Stomach (tissue), 9 donors: ENCODE measurements around the gene DOCK4. TPM values are rescaled to one million over a fixed set of nuclear protein-coding genes. Genes with fewer than 3 reads are reported as not detected.

Source experiments
- DNase-seq, 2 donors: peaks; one replicate each; pipeline versions ENCODE4 v3.0.0 to v3.0.0-alpha.2; 2013 to 2019
- H3K27ac ChIP-seq, 5 donors: fragments of 200-600 bp in 4 of 5; sonication (generic) in 4 of 5; one replicate each; pipeline ENCODE4 v1.5.1; 2013 to 2019; ENCODE audit warnings: mild to moderate bottlenecking in 1 of 5, moderate library complexity in 1 of 5
- H3K27me3 ChIP-seq, 3 donors: fragments of 200-600 bp; sonication (generic); one replicate each; pipeline ENCODE4 v1.5.1; 2017 to 2019; ENCODE audit warnings: mixed run types in 1 of 3
- H3K36me3 ChIP-seq, 4 donors: fragments of 200-600 bp; sonication (generic); 1 replicate in 3 of 4; 2 replicates in 1 of 4; pipeline ENCODE4 v1.5.1; 2016 to 2019
- H3K4me1 ChIP-seq, 4 donors: fragments of 200-600 bp; sonication (generic); one replicate each; pipeline ENCODE4 v1.5.1; 2016 to 2019
- H3K4me3 ChIP-seq, 4 donors: fragments of 200-600 bp; sonication (generic) in 3 of 4; one replicate each; pipeline ENCODE4 v1.5.1; 2016 to 2019; ENCODE audit warnings: mild to moderate bottlenecking in 1 of 4
- H3K9me3 ChIP-seq, 4 donors: fragments of 200-600 bp; sonication (generic); one replicate each; pipeline ENCODE4 v1.5.1; 2016 to 2019
- EP300 ChIP-seq: sonication (generic); formaldehyde crosslinking; IDR thresholded peaks from one replicate; pipeline ENCODE4 v1.6.1; 2017; ENCODE audit warnings: antibody characterized with exemption
- POLR2A ChIP-seq, 4 donors: fragments of 450-650 bp; IDR thresholded peaks; one replicate each; pipeline ENCODE4 v1.6.1; 2016; ENCODE audit warnings: antibody characterized with exemption in 4 of 4, control low read depth in 2 of 4, mild to moderate bottlenecking in 1 of 4, moderate library complexity in 1 of 4
- POLR2AphosphoS5 ChIP-seq, 3 donors: sonication (generic); formaldehyde crosslinking; IDR thresholded peaks; one replicate each; pipeline ENCODE4 v1.6.1; 2016; ENCODE audit warnings: antibody characterized with exemption in 3 of 3
- WGBS, 5 donors: extraction: QIAGEN DNeasy Blood & Tissue Kit in 3 of 5; methylation state at CpG; one replicate each; pipeline versions ENCODE4 v1.1.5 to v1.1.7; 2013 to 2018; 5-methylcytosine and 5-hydroxymethylcytosine counted together
- intact Hi-C: fragments of 100-400 bp; cut with DNase I; formaldehyde crosslinking; loops from one replicate; pipeline ENCODE4 v1.15.1; 2023; ENCODE audit warnings: low total_unique reads
- polyA plus RNA-seq, 3 donors: library from polyadenylated mRNA; stranded (reverse); fragments of 200-250 nt; gene quantifications; one replicate each; pipeline ENCODE4 v1.2.3, GENCODE V29; 2013
- total RNA-seq, 5 donors: library from RNA; depleted of rRNA; stranded (reverse); fragments of >200 nt; gene quantifications; one replicate each; pipeline versions ENCODE4 v1.1.0 to v1.2.3, GENCODE V29; 2014 to 2016
- TF ChIP-seq, protein P1 (sequence below), 7 experiments: fragments of 450-650 bp in 4 of 7; fragments of 200-600 bp in 3 of 7; sonication (generic) in 3 of 7; IDR thresholded peaks; one replicate each; pipeline ENCODE4 v1.5.1; 2016 to 2019; ENCODE audit warnings: antibody characterized with exemption in 7 of 7, control low read depth in 2 of 7, mild to moderate bottlenecking in 1 of 7
- donor health status: healthy with polysubstance abuse.
- donor health status: Bipolar disorder and iron deficiency.
- donor health status: healthy.

Gene DOCK4
- total and polyA plus RNA-seq, 8 donors, result 1.1 to 54.9 (median 16.4) TPM

- peaks cover 0 to 3% (median 0%) of the 10 kb centered on the region in 4 donors for H3K4me1 ChIP-seq
- intact Hi-C loops, result no loop called here
- no peaks in the 10 kb centered on the region for H3K36me3 ChIP-seq
- WGBS, 5 donors, result 62 to 85% (median 75%) methylated on average over 2 of the region's 2 CpGs
- TF ChIP-seq POLR2AphosphoS5 (IDR thresholded peaks at IDR 0.05), result no peak
- TF ChIP-seq, protein P1, sequence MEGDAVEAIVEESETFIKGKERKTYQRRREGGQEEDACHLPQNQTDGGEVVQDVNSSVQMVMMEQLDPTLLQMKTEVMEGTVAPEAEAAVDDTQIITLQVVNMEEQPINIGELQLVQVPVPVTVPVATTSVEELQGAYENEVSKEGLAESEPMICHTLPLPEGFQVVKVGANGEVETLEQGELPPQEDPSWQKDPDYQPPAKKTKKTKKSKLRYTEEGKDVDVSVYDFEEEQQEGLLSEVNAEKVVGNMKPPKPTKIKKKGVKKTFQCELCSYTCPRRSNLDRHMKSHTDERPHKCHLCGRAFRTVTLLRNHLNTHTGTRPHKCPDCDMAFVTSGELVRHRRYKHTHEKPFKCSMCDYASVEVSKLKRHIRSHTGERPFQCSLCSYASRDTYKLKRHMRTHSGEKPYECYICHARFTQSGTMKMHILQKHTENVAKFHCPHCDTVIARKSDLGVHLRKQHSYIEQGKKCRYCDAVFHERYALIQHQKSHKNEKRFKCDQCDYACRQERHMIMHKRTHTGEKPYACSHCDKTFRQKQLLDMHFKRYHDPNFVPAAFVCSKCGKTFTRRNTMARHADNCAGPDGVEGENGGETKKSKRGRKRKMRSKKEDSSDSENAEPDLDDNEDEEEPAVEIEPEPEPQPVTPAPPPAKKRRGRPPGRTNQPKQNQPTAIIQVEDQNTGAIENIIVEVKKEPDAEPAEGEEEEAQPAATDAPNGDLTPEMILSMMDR (IDR thresholded peaks at IDR 0.05), result no peak
- TF ChIP-seq POLR2A (IDR thresholded peaks at IDR 0.05), result no peak
- no peak for TF ChIP-seq EP300
- H3K9me3 ChIP-seq, result no peaks in the 10 kb centered on the region
- no peak overlapping the region for H3K4me3 ChIP-seq
- peak in 1 of 2 donors; percentile 15 for DNase-seq
- H3K27ac ChIP-seq, result no peak overlapping the region
- no peaks in the 10 kb centered on the region for H3K27me3 ChIP-seq
Observed at GRCh38 chr7:112023282-112023681, 182.9 kb downstream of the DOCK4 start.

- TF ChIP-seq EP300, result no peak
- peak in 1 of 2 donors; percentile 16 for DNase-seq
- no peak overlapping the region for H3K27ac ChIP-seq
Observed at GRCh38 chr7:112022128-112022527, 184.1 kb downstream of the DOCK4 start.

DNA sequence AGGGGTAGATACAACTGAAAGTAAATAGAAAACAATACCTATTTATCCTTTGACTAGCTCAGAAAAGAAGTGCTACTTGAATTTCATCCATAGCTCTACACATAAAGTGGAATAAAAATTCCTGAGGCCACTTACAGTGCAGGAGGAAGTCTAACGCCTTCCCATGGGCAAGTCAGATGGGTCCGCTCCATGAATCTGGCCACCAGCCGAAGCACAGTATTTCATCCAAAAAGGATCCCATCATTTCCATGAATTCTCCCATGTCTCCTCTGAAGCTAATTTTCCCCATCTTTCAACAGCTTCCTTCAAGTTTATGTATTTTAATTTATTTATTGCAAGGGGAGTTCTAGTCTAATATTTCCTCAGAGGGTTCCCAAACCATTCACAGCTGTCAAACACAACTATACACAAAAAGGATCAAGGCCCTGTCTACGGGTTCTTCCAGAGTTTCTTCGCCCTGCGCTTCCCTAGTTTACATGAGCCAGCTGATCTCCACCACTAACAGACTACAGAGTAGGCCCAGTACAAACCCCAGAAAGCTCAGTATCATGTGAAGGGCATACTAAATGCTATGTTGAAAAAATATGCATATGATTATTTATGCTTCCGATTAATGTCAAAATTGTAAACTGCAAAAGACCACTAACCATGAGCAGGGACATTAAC, 184.7 kb downstream of the DOCK4 start:
- WGBS, 5 donors, result 73 to 87% (median 81%) methylated on average over 7 of the region's 7 CpGs
- Histone ChIP-seq H3K27ac (peak overlapping the region in 1 of 5 donors; percentile 0), H3K27me3 (no peaks in the 10 kb centered on the region), H3K9me3 (no peaks in the 10 kb centered on the region), H3K36me3 (no peaks in the 10 kb centered on the region), H3K4me1 (peaks cover 0 to 4% (median 0%) of the 10 kb centered on the region in 4 donors), H3K4me3 (no peak overlapping the region)
- DNase-seq, result peak in 1 of 2 donors; percentile 14
- TF ChIP-seq EP300 (no peak), POLR2AphosphoS5 (IDR thresholded peaks at IDR 0.05) (no peak), POLR2A (IDR thresholded peaks at IDR 0.05) (no peak)
- TF ChIP-seq, protein P1 (IDR thresholded peaks at IDR 0.05), result no peak
- intact Hi-C loops, result no loop called here

More at GRCh38 chr7:112022128-112022527, 184.1 kb downstream of the DOCK4 start:
- Histone ChIP-seq H3K4me3 (no peak overlapping the region), H3K27me3 (no peaks in the 10 kb centered on the region), H3K9me3 (no peaks in the 10 kb centered on the region), H3K4me1 (peaks cover 0 to 4% (median 0%) of the 10 kb centered on the region in 4 donors), H3K36me3 (no peaks in the 10 kb centered on the region)
- WGBS, 5 donors, result 49 to 63% (median 58%) methylated on average over 6 of the region's 6 CpGs
- intact Hi-C loops, result no loop called here

GRCh38 chr7:112020800-112021199, 185.4 kb downstream of the DOCK4 start:
- Histone ChIP-seq H3K9me3 (no peaks in the 10 kb centered on the region), H3K27ac (peak overlapping the region in 2 of 5 donors; percentile 0 to 41), H3K36me3 (no peaks in the 10 kb centered on the region), H3K4me1 (peaks cover 0 to 4% (median 0%) of the 10 kb centered on the region in 4 donors), H3K4me3 (no peak overlapping the region), H3K27me3 (no peaks in the 10 kb centered on the region)
- no peak for DNase-seq
- TF ChIP-seq, protein P1 (IDR thresholded peaks at IDR 0.05), result no peak
- TF ChIP-seq POLR2A (IDR thresholded peaks at IDR 0.05) (no peak), EP300 (no peak), POLR2AphosphoS5 (IDR thresholded peaks at IDR 0.05) (no peak)
- intact Hi-C loops, result no loop called here
- WGBS, 5 donors, result 71 to 83% (median 77%) methylated on average over 4 of the region's 4 CpGs

DNA sequence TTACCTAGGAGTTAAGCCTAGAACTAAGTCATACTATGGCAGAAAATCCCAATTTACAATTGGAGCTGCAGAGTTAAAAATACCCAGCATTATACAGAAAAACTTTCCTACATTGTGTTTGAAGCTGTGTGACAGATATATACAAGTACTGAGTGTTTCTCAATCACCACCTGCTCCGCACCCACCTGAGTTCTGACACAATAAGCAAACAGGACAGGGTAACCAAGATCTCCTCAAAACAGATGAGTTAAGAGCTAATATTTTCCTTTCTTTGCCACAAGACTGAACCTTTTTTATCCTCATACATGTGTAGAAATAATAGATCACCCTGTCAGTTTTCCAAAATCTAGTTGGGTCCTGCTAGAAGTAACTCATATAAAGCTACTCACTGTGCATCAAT, 186.3 kb downstream of the DOCK4 start:
- Histone ChIP-seq H3K9me3 (no peaks in the 10 kb centered on the region), H3K27me3 (no peaks in the 10 kb centered on the region), H3K27ac (no peak overlapping the region), H3K4me1 (peaks cover 0 to 4% (median 0%) of the 10 kb centered on the region in 4 donors), H3K4me3 (no peak overlapping the region), H3K36me3 (no peaks in the 10 kb centered on the region)
- DNase-seq, result no peak
- TF ChIP-seq EP300 (no peak), POLR2A (IDR thresholded peaks at IDR 0.05) (no peak), POLR2AphosphoS5 (IDR thresholded peaks at IDR 0.05) (no peak)
- TF ChIP-seq, protein P1 (IDR thresholded peaks at IDR 0.05), result no peak
- intact Hi-C loops, result no loop called here
- WGBS, 5 donors, result 92 to 97% (median 94%) methylated on average over 1 of the region's 1 CpG
